Activated T-helper 1 cell treated with anti-CD3 and anti-CD28 coated beads, Interleukin-12 subunit alpha, Interleukin-12 subunit beta, Interleukin-2, Interleukin-4 antibody, amounts not matched to agents 30 ng/mL and 10 ng/mL and 1 ng/mL, durations not matched to agents 14 hours and 24 hours and 36 hours (primary cell): ENCODE results near the gene GRID1. TPM values are rescaled to one million over a fixed set of nuclear protein-coding genes. Genes with fewer than 3 reads are reported as not detected.

Experiments
- DNase-seq: peaks from one replicate; pipeline ENCODE4 v3.0.0; 2021; ENCODE audit warnings: low spot score
- H3K27ac Mint-ChIP-seq: one replicate; pipeline ENCODE4 v1.8.0; 2021; ENCODE audit warnings: mild to moderate bottlenecking, mixed read lengths
- H3K27me3 Mint-ChIP-seq: one replicate; pipeline ENCODE4 v1.8.0; 2022; ENCODE audit warnings: mild to moderate bottlenecking, moderate library complexity, mixed read lengths; ENCODE audit not compliant: insufficient read depth
- H3K36me3 Mint-ChIP-seq: one replicate; pipeline ENCODE4 v1.8.0; 2021; ENCODE audit warnings: low read depth, mixed read lengths
- H3K4me1 Mint-ChIP-seq: one replicate; pipeline ENCODE4 v1.8.0; 2021; ENCODE audit warnings: low read depth, mixed read lengths
- H3K4me3 Mint-ChIP-seq: one replicate; pipeline ENCODE4 v1.8.0; 2021; ENCODE audit warnings: mild to moderate bottlenecking, moderate library complexity, mixed read lengths
- H3K9me3 Mint-ChIP-seq: one replicate; pipeline ENCODE4 v1.8.0; 2021; ENCODE audit warnings: mixed read lengths
- intact Hi-C: fragments of 100-400 bp; cut with micrococcal nuclease; formaldehyde crosslinking; loops from one replicate; pipeline ENCODE4 v1.15.1; 2024
- total RNA-seq: library from RNA; stranded (reverse); gene quantifications from 2 replicates; pipeline ENCODE4 v1.2.3, GENCODE V29; 2022

The GRID1 gene
- total RNA-seq, 1 donor from 2014 or later, result not detected

DNA sequence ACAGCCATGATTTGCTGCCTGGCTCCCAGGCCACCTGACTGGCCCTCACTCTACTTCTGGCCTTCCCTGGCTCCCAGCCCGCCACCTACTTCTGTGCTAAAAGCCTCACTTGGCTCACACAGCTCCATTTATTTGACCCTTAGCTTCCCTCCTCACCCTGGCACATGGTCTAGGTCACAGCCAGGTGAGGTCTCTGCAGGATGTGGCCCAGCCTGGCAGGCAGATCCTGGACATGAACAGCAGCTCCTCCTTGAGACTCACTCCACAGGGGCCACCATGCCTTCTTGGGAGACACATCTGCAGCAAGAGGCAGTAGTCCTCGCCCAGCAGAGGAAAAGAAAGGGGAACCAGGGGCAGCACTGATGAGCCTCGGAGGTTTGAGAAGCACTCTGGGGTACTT is 64.6 kb downstream of the GRID1 start:
- Mint-ChIP-seq H3K36me3 (no peaks in the 10 kb centered on the region), H3K4me1 (no peaks in the 10 kb centered on the region), H3K4me3 (no peak overlapping the region), H3K27ac (no peak overlapping the region), H3K27me3 (peaks cover 6% of the 10 kb centered on the region), H3K9me3 (no peaks in the 10 kb centered on the region)
- DNase-seq, result no peak
- intact Hi-C loops, result no loop called here

DNA sequence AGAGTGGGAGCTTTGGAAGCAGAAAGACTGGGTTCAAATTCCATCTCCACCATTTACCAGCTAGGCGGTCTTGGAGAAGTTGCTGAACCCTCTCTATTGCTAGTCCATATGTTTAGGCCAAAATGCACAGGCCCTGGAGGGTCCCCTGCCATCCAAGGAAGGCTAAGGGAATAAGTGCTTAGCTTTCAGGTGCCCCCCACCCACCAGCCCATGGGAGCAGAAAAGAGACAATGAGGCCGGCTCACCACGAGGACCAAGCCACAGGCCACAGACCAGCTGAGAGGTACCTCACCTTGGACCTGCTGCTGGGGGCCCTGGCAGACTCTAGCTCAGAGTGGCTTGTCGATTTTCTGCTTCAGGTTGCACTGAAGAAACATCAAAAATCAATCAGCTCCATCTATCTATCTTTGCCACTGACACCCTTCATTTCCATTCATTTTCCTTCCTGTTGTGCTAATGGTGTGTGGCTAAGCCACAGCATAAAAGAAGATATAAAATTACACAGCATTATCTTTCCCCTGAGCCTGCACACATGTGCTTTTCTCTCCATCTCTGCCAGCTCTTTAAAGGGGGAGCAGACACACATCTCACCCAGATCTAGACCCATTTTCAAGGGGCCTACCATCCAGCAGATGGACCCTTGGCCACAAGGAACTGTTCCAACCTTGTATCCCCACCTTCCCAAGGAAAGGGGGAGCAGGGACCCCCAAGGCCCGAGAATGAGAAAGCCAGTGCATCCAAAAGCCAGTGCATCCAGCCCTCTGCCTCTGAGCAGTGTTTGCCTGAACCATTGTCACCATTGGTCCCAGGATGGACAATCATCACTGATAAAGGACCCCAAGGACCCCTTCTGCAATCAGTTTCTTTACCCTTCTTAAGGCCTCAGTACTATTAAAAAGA is 65.4 kb downstream of the GRID1 start:
- H3K4me3 Mint-ChIP-seq, result no peak overlapping the region
- DNase-seq, result no peak
- intact Hi-C loops, result no loop called here
- no peaks in the 10 kb centered on the region for H3K4me1 Mint-ChIP-seq
- H3K9me3 Mint-ChIP-seq, result no peaks in the 10 kb centered on the region
- H3K36me3 Mint-ChIP-seq, result no peaks in the 10 kb centered on the region
- H3K27ac Mint-ChIP-seq, result no peak overlapping the region
- peaks cover 6% of the 10 kb centered on the region for H3K27me3 Mint-ChIP-seq

DNA sequence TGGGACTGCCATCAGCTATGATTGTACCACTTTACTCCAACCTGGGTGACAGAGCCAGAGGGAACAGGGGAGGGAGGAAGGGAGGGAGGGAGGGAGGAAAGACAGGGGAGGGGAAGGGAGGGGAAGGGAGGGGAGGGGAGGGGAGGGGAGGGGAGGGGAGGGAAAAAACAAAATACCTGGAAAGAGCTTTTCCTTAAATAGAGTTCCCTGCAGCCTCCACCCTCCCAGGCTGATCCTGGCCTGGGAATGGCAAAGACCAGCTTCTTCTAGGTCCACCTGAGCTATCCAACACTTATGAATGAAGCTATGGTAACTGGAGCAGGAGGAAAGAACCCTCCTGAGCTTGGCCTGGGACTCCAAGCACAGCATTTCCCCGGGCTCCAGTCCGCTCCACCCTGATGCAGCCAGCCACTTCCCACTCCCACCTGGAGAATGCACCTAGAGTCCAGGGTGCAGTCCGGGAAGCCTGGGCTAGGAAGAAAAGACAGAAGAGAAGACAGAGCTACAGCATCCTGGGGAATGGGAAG is 66.1 kb downstream of the GRID1 start:
- DNase-seq, result no peak
- H3K36me3 Mint-ChIP-seq, result no peaks in the 10 kb centered on the region
- peaks cover 6% of the 10 kb centered on the region for H3K27me3 Mint-ChIP-seq
- H3K27ac Mint-ChIP-seq, result no peak overlapping the region
- H3K4me1 Mint-ChIP-seq, result no peaks in the 10 kb centered on the region
- H3K9me3 Mint-ChIP-seq, result no peaks in the 10 kb centered on the region
- H3K4me3 Mint-ChIP-seq, result no peak overlapping the region
- intact Hi-C loops, result no loop called here

DNA sequence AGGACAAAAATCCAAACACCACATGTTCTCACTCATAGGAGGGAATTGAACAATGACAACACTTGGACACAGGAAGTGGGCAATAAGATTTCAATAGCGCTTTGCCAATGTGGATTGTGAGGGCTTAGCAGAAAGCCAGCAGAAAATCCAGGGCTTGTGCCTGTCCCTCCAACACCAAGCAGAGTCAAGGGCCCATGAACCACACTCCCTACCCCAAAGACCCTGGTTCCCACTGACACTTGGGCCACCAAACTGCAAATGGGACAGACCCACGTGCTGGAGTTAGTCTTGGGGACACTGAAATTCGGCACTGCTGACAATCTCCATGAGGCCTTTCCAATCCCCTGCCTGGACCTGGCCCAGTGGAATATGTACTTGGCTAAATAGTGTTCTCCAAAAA is 67.0 kb downstream of the GRID1 start:
- H3K4me1 Mint-ChIP-seq, result no peaks in the 10 kb centered on the region
- H3K9me3 Mint-ChIP-seq, result no peaks in the 10 kb centered on the region
- H3K27me3 Mint-ChIP-seq, result peaks cover 6% of the 10 kb centered on the region
- H3K27ac Mint-ChIP-seq, result no peak overlapping the region
- intact Hi-C loops, result no loop called here
- DNase-seq, result no peak
- no peaks in the 10 kb centered on the region for H3K36me3 Mint-ChIP-seq
- no peak overlapping the region for H3K4me3 Mint-ChIP-seq

DNA sequence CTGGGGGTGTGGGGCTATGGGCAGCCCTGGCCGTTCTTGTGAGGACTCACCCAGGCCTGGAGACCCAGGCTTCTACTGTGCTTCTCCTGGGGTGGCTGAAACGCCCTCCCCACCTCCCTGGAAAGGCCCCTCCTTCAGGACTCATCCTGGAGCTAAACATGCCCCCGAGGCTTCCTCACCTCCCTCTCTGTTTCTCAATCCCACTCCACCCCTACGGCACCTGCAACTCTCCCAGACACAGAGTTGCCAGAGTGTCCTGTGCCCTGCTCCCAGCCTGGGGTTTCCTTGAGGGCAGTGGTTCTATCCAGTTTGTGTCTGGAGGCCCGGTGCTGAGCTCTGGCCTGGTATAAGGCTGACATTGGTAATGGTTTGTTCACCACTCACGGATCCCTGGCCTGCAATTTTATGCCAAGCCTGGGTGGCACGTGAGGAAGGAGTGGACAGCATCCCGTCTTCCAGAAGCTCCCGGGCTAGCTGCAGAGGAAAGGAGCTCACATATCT is 68.0 kb downstream of the GRID1 start:
- H3K9me3 Mint-ChIP-seq, result no peaks in the 10 kb centered on the region
- no peaks in the 10 kb centered on the region for H3K36me3 Mint-ChIP-seq
- H3K4me1 Mint-ChIP-seq, result no peaks in the 10 kb centered on the region
- intact Hi-C loops, result no loop called here
- no peak overlapping the region for H3K27ac Mint-ChIP-seq
- DNase-seq, result no peak
- H3K27me3 Mint-ChIP-seq, result peaks cover 6% of the 10 kb centered on the region
- H3K4me3 Mint-ChIP-seq, result no peak overlapping the region

DNA sequence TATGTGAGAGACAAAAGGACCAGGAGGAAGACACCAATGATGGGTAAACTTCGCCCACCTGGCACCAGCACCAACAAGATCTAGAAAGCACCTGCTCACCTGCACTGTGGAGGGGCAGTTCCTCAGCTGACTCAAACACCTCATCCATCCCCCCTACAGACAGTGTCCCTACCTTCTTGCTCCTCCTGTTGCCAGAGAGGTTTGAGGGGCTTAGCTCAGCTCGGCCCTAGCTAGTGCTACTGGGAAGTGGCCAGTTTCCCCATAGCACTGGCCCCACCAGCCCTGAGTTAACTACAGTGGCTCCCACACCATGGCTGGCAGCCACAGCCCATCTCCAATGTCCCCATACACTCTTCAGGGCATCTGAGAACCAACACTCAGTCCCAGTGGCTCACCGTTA is 70.8 kb downstream of the GRID1 start:
- intact Hi-C loops, result no loop called here
- Mint-ChIP-seq H3K9me3 (no peaks in the 10 kb centered on the region), H3K27me3 (peaks cover 6% of the 10 kb centered on the region), H3K4me1 (no peaks in the 10 kb centered on the region), H3K4me3 (no peak overlapping the region), H3K27ac (no peak overlapping the region), H3K36me3 (no peaks in the 10 kb centered on the region)
- no peak for DNase-seq

DNA sequence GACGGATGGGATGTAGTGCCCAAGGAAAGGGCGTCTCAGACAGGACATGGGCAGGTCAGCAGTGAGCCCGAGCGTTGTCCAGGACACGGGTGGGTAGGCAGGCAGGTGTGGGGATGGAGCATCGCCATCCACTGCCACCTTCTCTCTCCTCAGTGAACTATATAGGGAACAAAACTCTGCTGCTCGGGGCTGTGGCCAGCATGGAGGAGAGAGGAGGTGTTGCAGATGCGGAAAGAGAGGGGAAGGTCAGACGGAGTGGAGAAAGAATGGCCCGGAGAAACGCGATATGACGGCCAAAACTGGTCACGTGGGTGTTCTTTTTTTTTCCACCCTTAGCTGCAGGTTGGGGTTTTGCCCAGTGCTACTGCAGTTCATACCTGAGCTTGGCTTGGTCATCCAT is 71.2 kb downstream of the GRID1 start:
- no peak overlapping the region for H3K4me3 Mint-ChIP-seq
- H3K4me1 Mint-ChIP-seq, result no peaks in the 10 kb centered on the region
- H3K27ac Mint-ChIP-seq, result no peak overlapping the region
- intact Hi-C loops, result no loop called here
- no peaks in the 10 kb centered on the region for H3K36me3 Mint-ChIP-seq
- peaks cover 6% of the 10 kb centered on the region for H3K27me3 Mint-ChIP-seq
- no peak for DNase-seq
- H3K9me3 Mint-ChIP-seq, result no peaks in the 10 kb centered on the region

DNA sequence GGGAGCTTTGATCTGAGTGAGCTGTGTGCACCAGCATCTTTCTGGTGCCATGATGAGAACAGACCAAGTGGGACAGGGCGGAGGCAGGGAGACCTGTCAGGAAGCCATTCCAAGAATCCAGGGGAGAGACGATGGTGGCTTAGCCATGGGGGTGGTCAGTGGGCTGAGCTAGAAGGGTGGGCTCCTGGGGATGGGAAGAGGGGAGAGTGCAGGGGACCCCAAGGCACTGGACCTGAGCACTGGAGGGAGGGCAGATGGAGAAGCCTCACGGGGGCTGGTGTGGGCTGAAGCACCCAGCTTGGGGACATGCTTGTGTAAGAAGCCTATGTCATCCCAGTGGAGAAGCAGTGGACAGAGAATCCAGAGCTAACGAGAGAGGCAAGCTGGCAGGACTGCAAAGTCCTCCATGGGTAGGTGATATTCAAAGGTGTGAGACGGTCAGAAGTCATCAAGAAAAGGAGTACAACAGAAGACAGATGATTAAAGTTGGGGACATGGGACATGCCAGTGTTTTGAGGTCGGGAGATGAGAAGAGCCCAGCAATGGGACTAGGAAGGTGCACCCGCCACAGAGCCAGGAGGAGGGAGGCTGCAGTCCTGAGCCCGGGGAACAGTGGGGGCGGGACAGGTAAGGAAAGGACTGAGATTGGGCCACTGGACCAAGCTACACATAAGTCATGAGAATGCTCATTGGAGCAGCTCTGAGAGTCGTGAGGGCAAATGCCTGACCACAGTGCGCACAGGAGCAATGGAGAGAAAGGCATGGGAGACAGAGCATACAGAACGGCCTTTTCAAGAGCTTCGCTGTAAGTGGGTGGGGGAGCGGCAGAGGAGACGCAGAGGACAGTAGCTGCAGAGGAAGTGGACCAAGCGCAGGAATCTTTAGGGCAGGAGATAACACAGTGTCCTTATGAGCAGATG is 72.0 kb downstream of the GRID1 start:
- peaks cover 6% of the 10 kb centered on the region for H3K27me3 Mint-ChIP-seq
- no peaks in the 10 kb centered on the region for H3K36me3 Mint-ChIP-seq
- intact Hi-C loops, result no loop called here
- no peak overlapping the region for H3K4me3 Mint-ChIP-seq
- no peak overlapping the region for H3K27ac Mint-ChIP-seq
- no peak for DNase-seq
- H3K9me3 Mint-ChIP-seq, result no peaks in the 10 kb centered on the region
- no peaks in the 10 kb centered on the region for H3K4me1 Mint-ChIP-seq

DNA sequence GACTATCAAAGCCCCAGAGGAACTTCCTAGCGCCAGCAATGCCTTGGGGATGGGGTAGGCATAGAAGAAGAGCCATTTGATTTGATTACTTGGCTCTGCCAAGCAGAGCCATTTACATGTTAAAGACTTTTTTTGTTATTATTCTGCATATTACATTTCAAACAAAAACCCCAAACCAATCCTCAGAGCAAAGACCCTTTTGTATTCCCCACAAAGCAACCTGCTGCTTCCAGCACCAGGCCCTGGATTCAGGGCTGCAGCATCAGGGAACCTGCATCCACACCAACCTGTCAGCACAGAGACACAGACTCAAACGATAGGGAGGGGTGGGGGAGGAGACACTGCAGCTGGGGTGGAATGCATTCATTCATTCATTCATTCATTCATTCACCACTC is 73.2 kb downstream of the GRID1 start:
- DNase-seq, result no peak
- H3K27ac Mint-ChIP-seq, result no peak overlapping the region
- no peak overlapping the region for H3K4me3 Mint-ChIP-seq
- H3K4me1 Mint-ChIP-seq, result no peaks in the 10 kb centered on the region
- peaks cover 5% of the 10 kb centered on the region for H3K27me3 Mint-ChIP-seq
- intact Hi-C loops, result no loop called here
- no peaks in the 10 kb centered on the region for H3K9me3 Mint-ChIP-seq
- H3K36me3 Mint-ChIP-seq, result no peaks in the 10 kb centered on the region

DNA sequence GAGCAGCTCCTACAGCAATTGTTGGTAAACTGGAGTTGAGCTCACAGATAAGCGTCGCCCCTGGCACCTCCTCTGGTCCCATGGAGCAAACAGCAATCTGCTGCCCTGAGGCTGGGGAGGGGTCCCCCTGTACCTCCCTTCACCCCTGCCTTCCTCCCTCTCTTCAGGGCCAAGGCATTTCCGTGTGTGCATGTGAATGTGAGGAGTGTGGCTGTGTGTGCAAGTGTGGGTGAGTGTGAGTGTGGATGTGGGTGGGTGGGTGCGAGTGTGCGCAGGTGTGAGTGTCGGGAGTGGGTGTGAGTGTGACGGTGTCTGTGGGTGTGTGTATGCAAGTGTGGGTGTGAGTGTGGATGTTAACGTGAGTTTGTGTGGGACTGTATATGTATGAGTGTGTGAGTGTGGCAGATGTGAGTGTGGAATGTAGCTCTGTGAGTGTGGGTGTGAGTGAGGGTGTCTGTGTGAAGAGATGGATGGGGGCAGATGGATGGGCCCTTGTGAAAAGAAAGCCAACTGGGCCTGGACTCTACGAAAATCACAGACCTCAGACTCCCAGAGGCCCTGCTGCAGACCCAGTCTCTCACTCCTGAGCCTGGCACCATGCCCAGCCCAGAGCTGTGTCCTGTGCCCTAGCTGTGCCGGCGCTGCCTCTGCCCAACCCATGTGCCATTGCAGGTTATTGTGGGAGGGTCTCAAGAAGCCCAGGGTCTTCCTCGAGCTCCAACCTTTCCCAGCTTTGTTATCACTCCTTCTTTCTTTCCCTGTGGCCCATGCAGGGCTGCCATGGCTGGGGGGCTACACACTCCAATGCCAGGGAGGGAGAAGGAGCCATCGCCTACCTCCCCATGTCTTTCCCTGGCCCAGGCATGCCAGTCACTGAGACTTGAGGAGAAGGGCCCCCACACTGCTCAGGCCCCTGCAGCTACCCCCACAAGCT is 73.9 kb downstream of the GRID1 start:
- Mint-ChIP-seq H3K36me3 (no peaks in the 10 kb centered on the region), H3K4me3 (no peak overlapping the region), H3K27ac (no peak overlapping the region), H3K9me3 (no peaks in the 10 kb centered on the region), H3K27me3 (peaks cover 2% of the 10 kb centered on the region), H3K4me1 (no peaks in the 10 kb centered on the region)
- intact Hi-C loops, result no loop called here
- no peak for DNase-seq

DNA sequence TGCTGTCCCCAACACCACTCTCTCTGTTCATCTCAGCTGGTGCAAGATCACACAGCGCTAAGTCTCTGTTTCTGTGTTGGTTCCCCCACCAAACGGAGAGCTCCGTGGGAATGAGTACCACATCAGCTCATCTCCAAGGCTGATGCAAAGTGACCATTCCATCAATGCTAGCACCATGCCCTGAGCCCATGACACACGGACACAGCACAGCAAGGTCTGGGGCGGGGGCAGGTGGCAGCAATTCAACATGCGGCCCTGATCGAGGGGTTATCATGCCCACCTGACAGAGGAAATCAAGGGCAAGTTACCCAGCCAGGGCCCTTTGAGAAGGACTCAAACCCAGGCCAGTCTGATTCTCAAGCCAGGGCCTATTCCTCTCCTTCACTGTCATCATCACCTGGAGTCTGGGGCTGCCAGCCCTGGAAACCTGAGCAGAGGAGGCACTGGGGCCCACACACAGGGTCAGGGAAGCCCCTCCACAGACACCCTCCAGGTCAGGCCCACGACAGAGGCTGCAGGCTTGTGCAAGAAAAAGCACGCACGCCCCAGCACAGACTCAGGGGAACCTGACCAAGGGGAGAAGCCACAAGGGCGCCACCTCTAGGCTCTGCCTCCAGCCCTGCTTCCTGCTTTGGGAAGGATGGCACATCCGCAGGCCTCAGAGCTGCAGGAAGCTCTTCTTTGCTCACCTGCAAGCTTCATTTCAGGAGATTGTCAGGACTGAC is 74.8 kb downstream of the GRID1 start:
- no peaks in the 10 kb centered on the region for H3K4me1 Mint-ChIP-seq
- no peak overlapping the region for H3K4me3 Mint-ChIP-seq
- intact Hi-C loops, result no loop called here
- H3K27ac Mint-ChIP-seq, result no peak overlapping the region
- no peaks in the 10 kb centered on the region for H3K27me3 Mint-ChIP-seq
- no peak for DNase-seq
- no peaks in the 10 kb centered on the region for H3K36me3 Mint-ChIP-seq
- no peaks in the 10 kb centered on the region for H3K9me3 Mint-ChIP-seq
